Lower leg skin (tissue), 3 donors: Measurements from ENCODE around the gene TAF15.
A peak's percentile ranks its signal among the peaks of the same experiment; 100 is the strongest.

Experiments used
- CTCF ChIP-seq, 3 donors: fragments of 450-650 bp; IDR thresholded peaks; one replicate each; pipeline ENCODE4 v1.5.1; 2016; ENCODE audit warnings: antibody characterized with exemption in 3 of 3, mild to moderate bottlenecking in 3 of 3, moderate library complexity in 2 of 3
- POLR2A ChIP-seq, 2 donors: fragments of 450-650 bp; IDR thresholded peaks; one replicate each; pipeline ENCODE4 v1.6.1; 2016 to 2017; ENCODE audit warnings: antibody characterized with exemption in 2 of 2, mild to moderate bottlenecking in 1 of 2, moderate library complexity in 1 of 2

GRCh38 chr17:35804658-35805192, 4.6 kb upstream of the TAF15 start:
- no peak for TF ChIP-seq POLR2A (IDR thresholded peaks at IDR 0.05)
- peak in 1 of 3 donors; percentile 19 for TF ChIP-seq CTCF (IDR thresholded peaks at IDR 0.05)
